GM19455 (cell line): ENCODE data around the gene IBA57.

ENCODE experiments used
- ATAC-seq: cut with Tn5 transposase; IDR thresholded peaks from one replicate; pipeline ENCODE4 v1.9.1; 2021; ENCODE audit not compliant: unreplicated experiment

The IBA57 gene

DNA sequence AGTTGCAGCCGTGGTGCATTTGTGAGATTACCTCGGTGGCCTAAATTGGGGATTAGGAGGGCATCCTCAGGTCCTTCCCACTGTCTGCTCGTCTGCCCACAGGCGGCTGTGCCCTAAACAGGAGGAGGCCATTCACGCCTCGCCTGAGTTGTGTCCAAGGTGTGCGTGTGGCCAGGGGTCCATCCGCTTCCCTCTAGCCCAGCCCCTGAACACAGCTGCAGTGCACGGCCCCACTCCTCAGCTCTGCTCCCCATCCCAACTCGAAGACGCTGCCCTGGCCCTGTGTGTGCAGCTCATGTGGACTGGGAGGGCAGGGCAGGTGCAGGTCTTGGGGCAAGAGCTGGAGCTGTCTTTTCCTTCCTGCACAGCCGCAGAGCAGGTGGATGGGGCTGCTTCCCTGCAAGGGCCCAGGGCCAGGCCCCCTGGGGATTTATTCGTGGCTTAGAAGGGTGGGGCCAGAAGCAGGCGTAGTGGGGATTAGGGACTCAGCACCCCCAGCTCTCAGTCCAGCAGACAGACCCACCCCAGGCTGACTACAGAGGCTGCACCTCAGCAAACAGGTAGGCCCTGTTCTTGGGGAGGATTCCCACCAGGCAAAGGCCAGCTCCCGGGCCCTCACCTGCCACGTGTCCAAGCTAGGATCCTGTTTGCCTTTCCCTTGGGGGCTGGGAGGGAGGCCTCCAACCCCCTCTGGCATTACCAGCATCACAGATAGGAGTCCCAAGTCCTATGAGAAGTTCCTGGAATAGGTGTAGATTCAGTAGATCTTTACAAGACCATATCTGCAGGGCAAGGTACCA is 21.2 kb upstream of the IBA57 start:
- no peak for ATAC-seq

GRCh38 chr1:228144993-228145343 is 20.6 kb upstream of the IBA57 start:
- no peak for ATAC-seq

GRCh38 chr1:228145463-228146416 is 19.9 kb upstream of the IBA57 start:
- ATAC-seq = no peak

DNA sequence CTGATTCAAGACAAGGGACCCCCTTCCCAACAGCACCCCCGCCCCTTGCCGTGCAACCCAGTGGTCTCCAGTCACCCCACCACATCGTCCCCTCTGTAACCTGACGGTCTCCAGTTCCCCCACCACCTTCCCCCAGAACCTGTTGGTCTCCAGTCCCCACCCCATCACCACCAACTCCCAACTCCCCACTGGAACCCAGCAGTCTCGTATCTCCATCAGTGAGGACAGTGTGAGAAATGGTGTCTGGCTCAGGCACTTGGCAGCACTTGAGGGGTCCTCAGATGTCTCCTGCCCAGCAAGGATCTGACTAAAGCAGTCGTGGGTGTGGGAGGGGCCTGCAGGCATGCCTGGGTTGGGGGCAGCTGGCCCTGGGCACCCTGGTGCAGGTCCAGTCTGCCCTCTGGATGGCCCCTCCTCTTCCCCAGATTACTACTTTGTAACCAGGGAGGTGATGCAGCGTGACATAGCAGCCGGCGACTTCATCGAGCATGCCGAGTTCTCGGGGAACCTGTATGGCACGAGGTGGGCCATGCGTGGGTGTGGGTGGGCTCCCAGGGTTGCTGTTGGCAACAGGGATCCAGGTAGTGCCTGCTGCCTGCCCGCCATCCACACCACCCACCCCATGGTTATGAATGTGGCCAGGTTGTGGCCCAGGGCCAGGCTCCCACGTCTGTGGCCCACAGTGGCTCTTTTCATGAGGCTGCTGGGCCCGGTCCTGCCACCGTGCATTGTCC is 19.0 kb upstream of the IBA57 start:
- ATAC-seq = no peak

- ATAC-seq = no peak
These were observed 18.4 kb upstream of the IBA57 start for GRCh38 chr1:228147151-228147693.

- ATAC-seq = no peak
These were observed 17.8 kb upstream of the IBA57 start for GRCh38 chr1:228147768-228148167.

GRCh38 chr1:228148196-228148861 is 17.3 kb upstream of the IBA57 start:
- no peak for ATAC-seq

GRCh38 chr1:228148935-228149405 is 16.6 kb upstream of the IBA57 start:
- ATAC-seq = no peak

- ATAC-seq = no peak
These were observed 16.0 kb upstream of the IBA57 start, which contains the start of gene GJC2 for GRCh38 chr1:228149406-228150119. TSS of gene GJC2 (plus strand) at chr1:228149930. CDS start at chr1:228157759, 7,829 bp downstream.

DNA sequence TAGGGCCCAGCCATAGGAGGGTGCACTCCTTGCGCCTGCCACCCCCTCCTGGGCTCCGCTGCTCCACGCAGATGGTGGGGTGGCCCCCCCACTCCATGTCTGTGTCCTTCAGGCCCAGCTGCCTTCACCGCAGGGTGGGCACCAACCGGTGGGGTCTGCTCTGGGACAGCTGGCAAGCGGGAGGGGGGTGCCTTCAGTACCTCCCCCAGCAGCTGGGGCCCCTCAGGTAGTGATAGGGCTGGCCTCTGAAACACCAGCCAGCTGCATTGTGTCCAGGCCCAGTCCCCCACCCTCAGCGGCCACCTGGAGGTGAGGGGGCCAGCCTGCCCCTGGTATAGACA is 15.5 kb upstream of the IBA57 start:
- ATAC-seq = no peak

GRCh38 chr1:228150461-228151179 is 15.0 kb upstream of the IBA57 start:
- no peak for ATAC-seq

- no peak for ATAC-seq
These were observed 14.3 kb upstream of the IBA57 start for GRCh38 chr1:228151180-228151925.

GRCh38 chr1:228152097-228152917 is 13.3 kb upstream of the IBA57 start:
- ATAC-seq = no peak

DNA sequence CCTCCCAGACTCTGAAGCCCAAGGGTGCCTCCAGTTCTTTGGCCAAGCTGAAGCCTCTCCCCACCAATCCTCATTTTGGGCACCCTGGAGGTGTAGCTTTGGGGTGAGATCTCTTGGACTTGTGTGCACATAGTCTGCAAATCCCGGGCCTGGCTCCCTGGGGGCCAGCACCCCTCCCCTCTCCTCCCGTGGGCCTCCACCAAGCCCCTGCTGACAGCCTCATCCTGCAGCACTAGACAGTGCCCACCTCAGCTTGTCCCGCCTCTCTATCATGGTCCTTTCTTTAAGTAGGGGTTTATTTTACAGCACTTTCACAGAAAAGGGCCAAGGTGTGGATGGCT is 12.7 kb upstream of the IBA57 start:
- no peak for ATAC-seq

GRCh38 chr1:228154021-228154669 is 11.5 kb upstream of the IBA57 start:
- ATAC-seq = no peak

DNA sequence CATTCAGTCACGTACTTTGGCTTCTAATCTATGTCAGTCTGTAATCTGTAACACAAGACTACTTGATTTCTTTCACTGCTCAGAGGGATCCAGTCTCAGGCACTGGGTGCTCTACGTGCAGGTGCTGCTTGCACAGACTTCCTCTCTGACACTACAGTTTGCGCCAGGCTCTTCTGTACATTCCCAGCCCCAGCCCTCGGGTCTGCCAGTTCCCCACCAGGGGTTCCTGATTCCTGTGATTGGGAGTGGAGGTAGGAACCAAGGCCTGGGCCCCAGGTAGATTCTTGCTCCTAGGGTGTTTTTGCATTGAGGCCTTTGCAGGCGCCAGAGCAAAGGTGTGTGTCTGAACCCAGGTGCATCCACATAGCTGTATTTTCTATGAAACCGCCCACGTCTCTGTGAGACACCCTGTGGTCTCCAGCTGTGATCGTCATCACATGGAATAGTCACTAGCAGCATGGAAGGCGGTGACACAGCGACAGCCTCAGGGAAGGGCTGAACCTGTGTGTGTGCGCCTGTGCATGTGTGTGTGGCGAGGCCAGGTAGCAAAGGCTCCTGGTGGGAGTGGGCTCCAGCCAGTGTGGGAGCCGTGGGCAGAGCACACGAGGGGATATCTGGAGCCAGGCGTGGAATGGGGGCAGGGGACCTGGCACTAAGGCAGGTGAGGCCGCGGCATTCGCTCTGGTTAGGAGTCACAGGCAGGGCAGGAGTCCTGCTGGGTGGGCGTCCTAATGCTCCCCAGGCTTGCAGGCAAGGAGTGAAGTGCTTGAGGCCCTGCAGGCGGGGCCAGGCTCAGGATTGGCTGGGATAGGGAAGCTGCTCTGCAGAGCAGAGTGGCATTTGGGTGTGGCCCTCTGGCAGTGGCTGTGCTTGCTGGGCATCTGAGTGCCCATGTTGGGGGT is 10.7 kb upstream of the IBA57 start:
- no peak for ATAC-seq
